HG03108 (cell line): Measurements from ENCODE around the gene TUBGCP3.

Experiments used
- ATAC-seq: cut with Tn5 transposase; IDR thresholded peaks from one replicate; pipeline ENCODE4 v1.9.1; 2021; ENCODE audit warnings: moderate library complexity; ENCODE audit not compliant: unreplicated experiment

The TUBGCP3 gene

DNA sequence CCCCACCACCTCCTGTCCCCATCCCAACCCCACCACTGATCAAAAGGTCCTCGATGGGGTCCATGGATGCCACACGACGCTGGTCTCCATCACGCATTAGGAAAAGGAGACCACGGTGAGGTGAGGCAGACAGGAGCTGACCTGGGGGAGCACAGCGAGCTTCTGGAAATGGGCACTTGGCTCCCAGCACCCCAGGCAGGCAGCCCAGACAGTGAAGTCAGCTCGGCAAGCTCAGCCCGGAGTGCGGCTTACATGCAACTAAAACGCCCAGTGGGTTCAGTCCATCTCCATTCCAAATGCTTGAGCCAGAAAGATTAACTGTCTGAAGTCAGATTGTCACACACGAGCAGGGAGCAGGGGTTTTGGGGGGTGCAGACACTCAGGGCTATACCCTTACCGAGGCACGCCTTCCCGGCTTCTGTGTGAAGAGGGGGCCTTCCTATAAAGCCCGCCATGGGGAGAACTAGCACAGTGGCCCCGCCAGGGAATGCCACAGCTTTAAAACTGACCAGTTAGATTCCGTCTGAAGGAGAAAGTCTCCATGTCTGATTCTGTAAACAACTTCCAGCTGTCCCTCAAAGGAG lies 132.4 kb downstream of the TUBGCP3 start:
- no peak for ATAC-seq

- ATAC-seq = no peak
Measured at GRCh38 chr13:112454648-112455334, 133.2 kb downstream of the TUBGCP3 start.

GRCh38 chr13:112453874-112454647 lies 133.9 kb downstream of the TUBGCP3 start:
- ATAC-seq = no peak

- ATAC-seq = no peak
Measured at GRCh38 chr13:112453207-112453829, 134.6 kb downstream of the TUBGCP3 start.

- ATAC-seq = no peak
Measured at GRCh38 chr13:112452380-112453206, 135.4 kb downstream of the TUBGCP3 start.

DNA sequence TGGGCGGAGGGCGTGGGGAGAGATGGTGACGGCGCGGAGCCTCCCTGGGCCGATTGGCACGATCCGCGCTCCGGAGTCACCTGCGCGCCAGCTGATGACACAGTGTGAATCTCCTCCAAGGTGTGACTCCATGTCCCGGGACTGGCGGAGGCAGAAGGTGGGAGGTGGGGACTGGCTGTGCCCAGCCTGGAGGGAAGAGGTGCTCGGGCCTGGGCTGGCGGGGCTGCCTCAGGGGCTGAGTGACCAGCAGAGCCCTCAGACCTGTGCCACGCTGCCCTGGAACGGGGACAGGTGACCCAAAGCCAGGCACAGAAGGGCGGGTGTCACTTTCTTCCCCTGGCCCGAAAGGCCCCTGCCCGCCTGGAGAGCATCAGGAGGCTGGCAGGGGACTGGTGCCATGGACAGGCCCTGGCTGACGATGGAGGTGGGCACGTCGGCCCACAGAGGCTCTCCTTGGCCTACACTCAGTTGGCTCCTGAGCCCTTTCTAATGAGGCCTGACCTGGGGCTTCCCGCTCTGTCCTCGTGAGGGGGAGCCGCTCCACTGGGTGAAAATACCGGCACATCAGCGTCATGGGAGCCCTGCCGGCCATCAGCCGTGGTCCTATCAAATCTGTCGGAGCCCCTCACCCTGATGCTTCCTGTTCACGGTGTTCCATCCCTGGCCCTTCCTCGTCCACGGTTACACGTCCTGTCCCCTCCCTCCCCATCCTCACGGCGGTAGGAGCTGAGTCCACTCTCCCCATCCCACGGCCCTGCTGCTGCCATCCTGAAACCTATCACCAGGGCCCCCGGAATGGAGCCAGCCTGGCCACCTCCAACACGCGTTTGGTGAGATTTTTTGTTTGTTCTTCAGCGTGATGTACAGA lies 136.2 kb downstream of the TUBGCP3 start:
- ATAC-seq = no peak

DNA sequence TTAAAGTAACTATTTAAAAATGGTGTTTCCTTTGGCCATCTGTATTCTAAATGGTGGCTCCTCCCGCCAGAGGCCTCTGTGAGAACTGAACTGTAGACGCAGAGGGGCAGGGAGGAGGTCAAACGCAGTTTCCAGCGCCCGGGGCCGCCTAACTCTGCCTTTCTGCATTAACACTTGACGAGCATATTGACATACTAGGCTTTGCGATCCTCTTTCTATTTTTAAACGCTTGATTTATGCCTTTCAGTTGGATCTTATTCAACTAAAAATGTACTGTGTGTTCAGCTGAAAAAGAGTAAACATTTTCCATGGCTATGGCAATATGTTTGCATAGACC lies 137.1 kb downstream of the TUBGCP3 start:
- no peak for ATAC-seq

DNA sequence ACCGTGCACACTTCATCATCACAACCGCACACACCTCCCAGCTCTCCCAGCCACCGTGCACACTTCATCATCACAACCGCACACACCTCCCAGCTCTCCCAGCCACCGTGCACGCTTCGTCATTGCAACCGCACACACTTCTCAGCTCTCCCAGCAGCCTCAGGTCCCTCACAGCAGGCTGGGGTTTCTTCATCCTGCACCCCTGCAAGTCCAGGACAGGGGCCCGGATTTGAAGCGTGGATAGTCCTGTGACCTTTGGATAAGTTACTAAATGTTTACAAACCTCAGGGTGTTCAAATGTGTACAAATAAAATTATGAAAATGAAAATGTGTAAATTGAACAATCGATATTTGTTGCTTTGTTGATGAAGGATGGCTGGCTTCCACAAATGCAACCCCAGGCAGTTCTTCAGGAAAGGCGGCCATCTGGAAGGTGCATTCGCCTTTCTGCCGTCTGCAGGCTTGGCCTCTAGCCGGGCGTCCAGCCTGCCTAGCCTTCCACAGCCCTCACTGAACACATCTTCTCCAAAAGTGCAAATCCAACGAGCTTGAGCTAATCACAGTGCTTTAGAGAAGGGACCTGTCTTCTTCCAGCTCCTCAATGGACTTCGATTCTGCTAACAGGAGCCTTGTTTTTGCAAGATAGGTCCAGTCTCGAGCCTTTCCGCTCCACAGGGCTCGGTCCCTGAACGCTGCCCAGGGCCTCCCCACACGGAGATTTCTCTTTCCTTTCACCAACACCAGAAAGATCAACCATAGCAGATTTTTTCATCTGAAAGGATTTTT lies 137.6 kb downstream of the TUBGCP3 start:
- no peak for ATAC-seq

DNA sequence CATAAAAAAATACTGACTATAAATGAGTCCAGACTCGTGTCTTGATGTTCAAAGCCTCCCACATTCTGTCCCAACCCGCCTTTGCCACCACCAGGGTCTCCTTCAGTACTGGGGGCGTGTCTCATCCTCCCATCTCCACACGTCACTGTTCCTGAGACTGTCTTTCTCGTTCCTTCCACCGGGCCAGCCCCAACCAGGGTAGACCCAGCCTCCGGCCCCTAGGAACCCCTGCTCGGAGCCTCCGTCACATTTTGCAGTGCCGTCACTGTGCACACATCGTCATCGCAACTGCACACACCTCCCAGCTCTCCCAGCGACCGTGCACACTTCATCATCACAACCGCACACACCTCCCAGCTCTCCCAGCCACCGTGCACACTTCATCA lies 138.4 kb downstream of the TUBGCP3 start:
- ATAC-seq = no peak

DNA sequence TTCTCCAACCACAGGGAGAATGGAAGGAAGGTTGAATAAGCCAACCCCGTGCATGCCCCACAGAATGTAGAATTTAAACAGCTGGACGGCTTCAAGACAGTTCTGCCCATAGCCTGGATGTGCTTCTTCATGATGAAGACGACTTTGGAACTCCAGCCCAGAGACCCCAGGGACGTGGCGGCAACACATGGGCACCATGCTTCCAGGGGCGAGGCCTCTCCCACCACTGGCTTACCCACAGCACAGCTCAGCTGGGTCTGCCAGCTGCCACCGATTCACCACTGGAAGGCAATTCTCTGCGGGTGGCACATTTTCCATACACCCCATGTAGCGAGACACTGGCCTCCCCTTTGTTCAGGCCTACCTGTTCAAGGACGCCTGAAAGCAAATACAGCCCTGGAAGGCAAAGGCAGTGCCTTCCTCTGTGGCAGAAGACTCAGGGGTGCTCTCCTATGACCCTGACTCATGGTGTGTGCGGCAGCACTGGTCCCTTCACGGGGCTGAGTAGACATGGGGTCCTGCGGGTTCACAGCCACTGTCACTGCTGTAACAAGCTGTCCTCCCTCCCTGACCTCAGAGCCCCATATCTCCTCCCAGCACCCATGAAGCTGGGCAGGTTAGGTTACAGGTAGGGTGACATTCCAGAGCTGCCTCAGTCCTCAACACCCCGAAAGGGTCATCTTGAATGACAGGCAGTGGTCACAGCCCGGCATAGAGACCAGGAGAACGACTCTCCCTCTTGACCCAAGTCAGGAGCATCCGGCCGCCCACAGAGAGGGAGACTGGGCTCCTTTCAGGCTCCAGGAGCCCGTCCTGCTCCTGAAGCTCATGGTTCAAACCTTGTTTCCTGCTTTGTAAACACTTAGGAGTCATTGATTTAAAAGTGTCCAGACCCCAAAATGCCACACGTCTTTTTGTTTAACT lies 139.1 kb downstream of the TUBGCP3 start:
- no peak for ATAC-seq

DNA sequence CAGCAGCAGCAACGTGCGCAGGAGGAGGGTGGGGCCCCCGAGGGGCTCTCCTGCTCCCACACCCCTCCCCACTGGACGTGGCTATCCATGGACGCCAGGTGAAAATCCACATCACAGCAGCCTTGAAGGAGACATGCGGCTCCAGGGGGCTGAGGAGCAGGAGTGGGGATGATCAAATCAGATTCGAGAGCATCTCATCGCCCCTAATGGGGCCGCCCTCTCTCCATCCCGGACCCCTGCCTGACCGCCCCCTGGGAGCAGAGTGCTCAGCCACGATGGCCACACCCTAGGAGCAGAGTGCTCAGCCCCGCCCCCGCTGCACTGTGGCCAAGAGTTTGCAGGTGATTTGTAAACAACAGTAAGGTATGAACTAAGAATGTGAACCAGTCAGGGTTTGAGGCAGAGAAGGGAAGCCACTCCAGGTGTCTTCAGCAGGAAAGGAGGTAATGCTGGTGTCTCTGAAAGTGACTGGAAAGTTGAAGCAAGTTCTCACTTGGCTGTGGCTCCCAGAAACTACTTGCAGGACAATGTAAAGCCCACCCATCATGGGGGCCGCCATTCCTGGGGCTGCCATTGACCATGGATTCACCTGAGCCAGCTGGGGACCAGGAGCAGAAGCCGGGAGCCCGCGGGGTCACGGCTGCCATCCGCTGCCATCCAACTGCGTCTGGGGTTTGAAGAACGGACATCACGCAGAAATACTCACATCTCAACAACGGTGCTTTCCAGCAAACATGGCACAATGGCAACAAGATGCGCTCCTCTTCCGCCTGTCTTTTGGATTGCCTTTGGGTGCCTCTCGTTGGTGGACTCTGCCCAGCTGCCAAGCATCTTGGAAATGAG lies 140.0 kb downstream of the TUBGCP3 start:
- ATAC-seq = no peak

DNA sequence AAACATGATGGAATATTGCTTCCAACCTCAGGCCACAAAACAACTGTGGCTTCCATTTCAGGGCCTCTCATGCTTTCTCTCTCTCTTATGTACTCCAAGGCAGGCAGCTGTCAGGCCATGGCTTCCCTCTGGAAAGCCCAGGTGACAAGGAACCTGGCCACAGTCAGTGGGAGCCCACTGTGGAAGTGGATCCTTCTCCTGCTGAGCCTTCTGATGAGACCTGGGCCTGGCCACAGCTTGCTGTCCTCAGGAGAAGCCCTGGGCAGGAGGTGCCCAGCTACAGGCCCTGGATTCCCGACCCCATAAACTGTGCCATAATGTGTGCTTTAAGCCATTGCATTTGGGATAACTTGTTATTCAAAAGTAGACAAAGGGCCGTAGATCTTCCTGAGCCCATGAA lies 140.6 kb downstream of the TUBGCP3 start:
- no peak for ATAC-seq

DNA sequence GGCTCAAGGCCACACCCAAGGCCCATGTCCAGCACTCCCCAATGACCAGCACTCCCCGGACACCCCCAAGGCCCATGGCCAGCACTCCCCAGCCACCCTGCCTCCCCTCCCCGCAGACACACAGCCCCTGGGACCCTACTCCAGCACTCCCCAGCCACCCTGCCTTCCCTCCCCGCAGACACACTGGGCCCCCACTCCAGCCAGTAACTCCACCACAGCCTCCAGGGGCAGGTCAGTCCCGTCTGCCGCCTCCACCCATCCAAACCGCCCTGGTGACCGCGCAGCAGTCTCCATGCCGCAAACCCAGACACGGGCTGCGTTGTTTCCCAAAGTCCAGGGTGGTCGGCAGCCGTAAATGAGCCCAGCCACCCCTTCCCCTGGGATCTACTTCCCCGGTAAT lies 141.1 kb downstream of the TUBGCP3 start:
- ATAC-seq = no peak

DNA sequence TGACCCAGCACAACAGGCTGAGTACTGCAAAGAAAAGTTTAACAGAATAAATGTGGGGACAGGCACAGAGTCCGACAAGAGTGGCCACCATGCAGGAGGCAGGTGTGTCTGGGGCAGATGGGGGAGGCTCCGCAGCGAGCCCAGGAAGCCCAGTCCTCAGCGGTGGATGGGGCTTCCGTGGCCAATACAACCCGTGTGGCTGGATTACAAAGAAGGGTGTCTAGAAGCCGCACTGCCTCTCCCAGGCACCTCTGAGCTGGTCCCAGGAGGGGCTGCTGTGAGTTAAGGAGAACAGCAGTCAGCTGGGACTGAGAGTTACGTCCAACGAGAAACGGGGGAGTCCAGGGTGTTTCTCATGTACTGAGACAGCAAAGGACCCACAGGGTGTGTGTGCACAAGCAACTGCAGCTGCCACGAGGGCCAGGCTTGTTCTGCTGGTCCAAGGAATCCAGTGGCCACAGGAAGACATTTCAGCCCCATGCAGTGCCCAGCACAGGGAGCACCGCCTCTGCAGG lies 141.5 kb downstream of the TUBGCP3 start:
- ATAC-seq = no peak

DNA sequence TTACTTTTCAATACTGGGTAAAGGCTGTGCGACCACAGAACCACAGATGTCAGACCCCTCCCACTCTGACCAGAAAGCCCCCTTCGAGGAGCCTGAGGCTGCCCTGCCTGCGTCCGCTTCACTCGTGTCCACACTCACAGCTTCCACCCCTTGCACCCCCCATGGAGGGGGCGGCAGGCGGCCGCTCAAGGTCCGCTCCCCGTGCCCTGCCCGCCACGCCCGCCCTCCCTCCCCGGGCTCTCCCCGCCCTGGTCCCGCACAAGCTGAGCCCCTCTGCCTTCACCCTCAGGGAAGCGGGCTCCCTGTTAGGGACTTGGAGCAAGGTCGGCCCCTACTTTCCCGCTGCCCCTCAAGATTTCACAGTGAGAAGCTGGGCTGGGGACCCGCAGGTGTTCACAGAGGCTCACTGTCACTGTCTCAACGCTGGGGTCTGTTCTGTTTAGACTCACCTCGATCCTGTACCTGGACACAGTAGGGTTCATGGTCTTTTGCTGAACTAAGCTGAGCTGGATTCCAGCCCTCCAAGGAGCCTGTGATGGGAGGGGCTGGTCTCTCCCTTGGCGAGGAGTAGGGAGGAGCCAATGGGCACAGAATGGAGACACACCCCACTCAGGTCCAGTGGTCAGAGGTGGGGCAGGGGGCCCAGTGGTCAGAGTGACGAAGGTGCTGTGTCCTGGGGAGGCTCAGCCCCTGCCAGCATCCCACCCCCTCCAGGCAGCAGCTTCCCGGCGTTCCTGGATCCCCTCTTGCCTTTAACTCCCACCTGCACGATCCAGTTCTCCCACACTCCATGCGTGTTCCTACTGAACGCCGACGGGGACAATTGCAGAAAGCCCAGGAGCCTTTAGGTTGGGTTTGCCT lies 142.3 kb downstream of the TUBGCP3 start:
- ATAC-seq = no peak
